Measurements from ENCODE around the gene RMND5A.
A peak's percentile ranks its signal among the peaks of the same experiment; 100 is the strongest.

Gene RMND5A

GRCh38 chr2:86794861-86795260 is 74.8 kb downstream of the RMND5A start:
- DNase-seq, result no peak

- DNase-seq, result no peak
These were observed 80.9 kb downstream of the RMND5A start for GRCh38 chr2:86800856-86801567.

GRCh38 chr2:86806059-86806857 is 86.2 kb downstream of the RMND5A start:
- DNase-seq, result no peak

- no peak for DNase-seq
These were observed 87.0 kb downstream of the RMND5A start for GRCh38 chr2:86807133-86807467.

GRCh38 chr2:86807468-86808275 is 87.6 kb downstream of the RMND5A start:
- no peak for DNase-seq

GRCh38 chr2:86808315-86809161 is 88.4 kb downstream of the RMND5A start:
- DNase-seq, result peak; percentile 76

GRCh38 chr2:86809481-86810121 is 89.5 kb downstream of the RMND5A start:
- no peak for DNase-seq

GRCh38 chr2:86815611-86816010 is 95.5 kb downstream of the RMND5A start:
- no peak for DNase-seq

GRCh38 chr2:86818114-86818801 is 98.2 kb downstream of the RMND5A start:
- DNase-seq, result no peak

GRCh38 chr2:86818957-86819356 is 98.9 kb downstream of the RMND5A start:
- no peak for DNase-seq

- DNase-seq, result no peak
These were observed 101.2 kb downstream of the RMND5A start for GRCh38 chr2:86821306-86821705.

GRCh38 chr2:86821842-86822241 is 101.8 kb downstream of the RMND5A start:
- no peak for DNase-seq

- no peak for DNase-seq
These were observed 102.7 kb downstream of the RMND5A start for GRCh38 chr2:86822668-86823345.

- no peak for DNase-seq
These were observed 105.1 kb downstream of the RMND5A start for GRCh38 chr2:86825036-86825692.

GRCh38 chr2:86825693-86826381 is 105.7 kb downstream of the RMND5A start:
- no peak for DNase-seq

- no peak for DNase-seq
These were observed 106.9 kb downstream of the RMND5A start for GRCh38 chr2:86826951-86827350.
